Thyroid gland (tissue), 4 donors: ENCODE data around the gene KIF16B.

Experiments used
- CTCF ChIP-seq, 6 experiments: fragments of 200-600 bp in 3 of 6; fragments of 450-650 bp in 3 of 6; sonication (generic) in 3 of 6; IDR thresholded peaks; one replicate each; pipeline ENCODE4 v1.5.1; 2016 to 2019; ENCODE audit warnings: antibody characterized with exemption in 6 of 6, mild to moderate bottlenecking in 2 of 6, inconsistent platforms in 1 of 6, moderate library complexity in 1 of 6
- POLR2A ChIP-seq, 2 donors: fragments of 450-650 bp; IDR thresholded peaks; one replicate each; pipeline ENCODE4 v1.6.1; 2017; ENCODE audit warnings: antibody characterized with exemption in 2 of 2, mild to moderate bottlenecking in 2 of 2, moderate library complexity in 1 of 2

- TF ChIP-seq CTCF (IDR thresholded peaks at IDR 0.05) (no peak), POLR2A (IDR thresholded peaks at IDR 0.05) (no peak)
Observed at GRCh38 chr20:16337707-16338106, 235.5 kb downstream of the KIF16B start.
